Mucosa of stomach (tissue), 1 donor: ENCODE results near the gene RBM4B.

ENCODE experiments used
- H3K27me3 ChIP-seq: one replicate; pipeline ENCODE4 v1.7.0; 2013; ENCODE audit warnings: mild to moderate bottlenecking, low read length; ENCODE audit not compliant: control insufficient read depth, insufficient read depth
- H3K36me3 ChIP-seq: one replicate; pipeline ENCODE4 v1.7.0; 2013; ENCODE audit warnings: low read length; ENCODE audit not compliant: control insufficient read depth, insufficient read depth
- H3K4me1 ChIP-seq: one replicate; pipeline ENCODE4 v1.7.0; 2013; ENCODE audit warnings: mild to moderate bottlenecking, low read length; ENCODE audit not compliant: control insufficient read depth, insufficient read depth
- H3K4me3 ChIP-seq: one replicate; pipeline ENCODE4 v1.7.0; 2013; ENCODE audit warnings: low read length
- H3K9ac ChIP-seq: one replicate; pipeline ENCODE4 v1.7.0; 2013; ENCODE audit warnings: mild to moderate bottlenecking, low read length, moderate library complexity
- H3K9me3 ChIP-seq: one replicate; pipeline ENCODE4 v1.7.0; 2013; ENCODE audit warnings: mild to moderate bottlenecking, low read length, moderate library complexity; ENCODE audit not compliant: control insufficient read depth
- donor health status: Pancreatic carcinoma.

The RBM4B gene

GRCh38 chr11:66691311-66691980 lies 13.8 kb upstream of the RBM4B start:
- Histone ChIP-seq H3K9me3 (no peaks in the 10 kb centered on the region), H3K36me3 (no peaks in the 10 kb centered on the region), H3K27me3 (no peaks in the 10 kb centered on the region), H3K4me1 (no peaks in the 10 kb centered on the region), H3K4me3 (no peak overlapping the region), H3K9ac (no peak overlapping the region)

GRCh38 chr11:66689661-66690590 lies 12.2 kb upstream of the RBM4B start:
- Histone ChIP-seq H3K4me3 (no peak overlapping the region), H3K27me3 (no peaks in the 10 kb centered on the region), H3K36me3 (no peaks in the 10 kb centered on the region), H3K4me1 (no peaks in the 10 kb centered on the region), H3K9ac (no peak overlapping the region), H3K9me3 (no peaks in the 10 kb centered on the region)

GRCh38 chr11:66688561-66689534 lies 11.2 kb upstream of the RBM4B start:
- Histone ChIP-seq H3K4me1 (no peaks in the 10 kb centered on the region), H3K9me3 (no peaks in the 10 kb centered on the region), H3K36me3 (no peaks in the 10 kb centered on the region), H3K9ac (no peak overlapping the region), H3K27me3 (no peaks in the 10 kb centered on the region), H3K4me3 (no peak overlapping the region)

- H3K27me3 ChIP-seq = no peaks in the 10 kb centered on the region
- H3K9me3 ChIP-seq = no peaks in the 10 kb centered on the region
- no peaks in the 10 kb centered on the region for H3K4me1 ChIP-seq
- no peak overlapping the region for H3K9ac ChIP-seq
- H3K36me3 ChIP-seq = no peaks in the 10 kb centered on the region
- H3K4me3 ChIP-seq = no peak overlapping the region
Measured at GRCh38 chr11:66687831-66688281, 10.2 kb upstream of the RBM4B start.

GRCh38 chr11:66686801-66687750 lies 9.4 kb upstream of the RBM4B start:
- no peak overlapping the region for H3K4me3 ChIP-seq
- no peak overlapping the region for H3K9ac ChIP-seq
- H3K36me3 ChIP-seq = no peaks in the 10 kb centered on the region
- no peaks in the 10 kb centered on the region for H3K27me3 ChIP-seq
- no peaks in the 10 kb centered on the region for H3K9me3 ChIP-seq
- no peaks in the 10 kb centered on the region for H3K4me1 ChIP-seq

DNA sequence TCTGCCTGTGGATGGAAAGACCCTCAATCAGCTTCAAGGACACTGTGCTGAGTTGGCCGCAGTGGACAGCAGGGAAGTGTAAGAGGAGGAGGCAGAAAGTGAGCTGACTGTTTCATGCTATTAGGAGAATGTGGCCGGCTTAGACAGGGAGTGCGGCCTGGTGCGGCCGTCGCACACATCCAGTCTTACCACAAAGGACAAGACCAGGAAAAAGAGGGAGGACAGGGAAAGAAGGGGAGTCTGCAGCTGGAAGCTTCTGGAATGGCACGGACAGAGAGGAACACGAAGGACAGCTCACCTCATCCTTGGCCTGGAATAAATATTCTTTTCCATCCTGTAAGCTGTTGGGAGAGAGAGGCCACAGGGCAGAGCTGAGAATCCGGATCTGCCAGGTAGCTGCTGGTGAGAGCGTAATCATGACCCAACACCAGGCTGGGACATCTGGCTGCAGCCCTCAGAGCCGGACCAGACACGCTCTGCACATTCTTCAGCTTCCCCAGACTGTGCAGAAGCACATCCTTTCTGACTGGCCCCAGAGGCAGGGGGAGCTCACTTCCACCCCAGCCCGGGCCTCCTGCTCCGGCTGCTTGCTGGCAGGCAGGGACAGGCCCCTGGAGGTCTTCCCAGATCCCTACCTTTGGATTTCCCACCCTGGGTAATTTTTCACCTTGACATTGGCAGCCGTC lies 8.6 kb upstream of the RBM4B start:
- Histone ChIP-seq H3K4me1 (no peaks in the 10 kb centered on the region), H3K27me3 (no peaks in the 10 kb centered on the region), H3K4me3 (no peak overlapping the region), H3K36me3 (no peaks in the 10 kb centered on the region), H3K9me3 (no peaks in the 10 kb centered on the region), H3K9ac (no peak overlapping the region)

DNA sequence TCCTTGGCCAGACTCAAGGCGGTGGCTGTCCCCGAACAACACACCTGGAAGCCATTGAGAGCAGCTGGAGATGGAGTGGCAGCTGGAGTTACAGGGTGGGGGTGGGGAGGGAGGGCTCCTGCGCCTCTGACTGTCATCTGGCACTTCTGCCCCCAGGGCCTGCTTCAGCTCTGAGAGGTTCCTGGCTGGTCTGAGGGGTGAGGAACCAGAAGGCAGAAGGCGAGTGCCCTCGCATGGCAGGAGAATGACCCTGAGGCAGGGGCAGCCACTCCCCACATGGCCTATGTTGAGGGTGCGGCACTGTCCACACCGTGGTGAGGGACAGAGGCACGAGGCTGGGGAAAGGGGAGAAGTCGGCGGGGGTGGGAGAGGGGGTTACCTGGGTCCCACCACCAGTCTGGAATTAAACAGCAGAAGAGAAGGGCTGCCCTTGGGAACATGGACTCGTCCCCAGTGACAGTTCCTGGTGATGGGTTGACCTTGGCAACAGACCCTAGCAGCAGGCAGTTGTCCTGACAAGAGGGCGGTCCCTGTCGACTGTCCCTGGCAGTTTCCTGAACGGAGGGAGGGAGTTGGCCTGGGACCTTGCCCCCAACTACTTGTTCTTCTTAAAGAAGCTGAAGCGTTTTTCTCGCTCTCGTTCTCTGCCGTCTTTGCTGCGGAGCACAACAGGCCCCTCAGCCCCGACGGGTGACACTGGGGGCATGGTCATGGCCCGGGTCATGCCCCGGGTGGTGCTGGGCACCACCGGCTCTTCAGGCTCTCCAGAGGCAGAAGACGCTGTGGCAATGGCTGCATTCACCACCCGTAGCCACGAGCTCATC lies 7.8 kb upstream of the RBM4B start:
- Histone ChIP-seq H3K9me3 (no peaks in the 10 kb centered on the region), H3K4me3 (no peak overlapping the region), H3K27me3 (no peaks in the 10 kb centered on the region), H3K4me1 (no peaks in the 10 kb centered on the region), H3K9ac (no peak overlapping the region), H3K36me3 (no peaks in the 10 kb centered on the region)

DNA sequence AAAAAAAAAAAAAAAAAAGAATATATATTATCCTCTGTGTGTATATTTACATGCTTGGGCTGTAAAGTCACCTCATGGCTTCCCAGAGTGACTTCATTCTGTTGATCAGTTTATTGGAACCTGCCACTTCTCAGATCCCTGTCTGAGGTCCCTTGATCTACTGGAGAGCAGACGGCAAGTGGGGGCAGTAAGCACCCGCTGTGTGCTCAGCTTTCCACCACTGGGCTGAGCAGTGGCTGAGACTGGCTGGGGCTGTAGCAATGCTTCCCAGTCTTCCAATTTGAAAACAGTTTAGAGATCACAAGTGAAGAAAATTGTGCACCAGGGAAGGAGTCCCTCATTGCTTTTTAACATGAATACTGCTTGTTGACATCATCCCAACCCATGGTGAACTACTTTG lies 6.9 kb upstream of the RBM4B start:
- Histone ChIP-seq H3K9ac (no peak overlapping the region), H3K27me3 (no peaks in the 10 kb centered on the region), H3K9me3 (no peaks in the 10 kb centered on the region), H3K4me3 (no peak overlapping the region), H3K36me3 (no peaks in the 10 kb centered on the region), H3K4me1 (no peaks in the 10 kb centered on the region)

DNA sequence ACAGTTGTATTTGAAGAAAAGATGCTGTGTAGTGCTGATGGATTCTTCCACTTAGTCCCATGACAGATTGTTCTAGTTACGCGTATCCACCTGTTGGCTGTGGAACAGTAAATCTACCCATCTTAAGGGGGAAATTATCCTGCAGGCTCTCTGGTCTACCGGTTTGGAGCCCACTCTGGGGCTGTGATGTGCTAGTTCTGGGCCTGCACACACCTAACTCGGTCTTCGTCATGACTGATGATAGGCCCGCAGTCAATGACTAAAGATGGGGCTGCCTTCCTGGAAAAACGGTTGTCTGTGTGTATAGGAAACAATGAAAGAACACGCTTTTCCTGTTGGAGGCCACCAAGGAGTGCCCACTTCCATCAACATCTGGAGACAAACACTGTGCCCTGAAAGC lies 6.2 kb upstream of the RBM4B start:
- Histone ChIP-seq H3K36me3 (no peaks in the 10 kb centered on the region), H3K9ac (no peak overlapping the region), H3K4me1 (peaks cover under 1% of the 10 kb centered on the region), H3K27me3 (no peaks in the 10 kb centered on the region), H3K4me3 (no peak overlapping the region), H3K9me3 (no peaks in the 10 kb centered on the region)

DNA sequence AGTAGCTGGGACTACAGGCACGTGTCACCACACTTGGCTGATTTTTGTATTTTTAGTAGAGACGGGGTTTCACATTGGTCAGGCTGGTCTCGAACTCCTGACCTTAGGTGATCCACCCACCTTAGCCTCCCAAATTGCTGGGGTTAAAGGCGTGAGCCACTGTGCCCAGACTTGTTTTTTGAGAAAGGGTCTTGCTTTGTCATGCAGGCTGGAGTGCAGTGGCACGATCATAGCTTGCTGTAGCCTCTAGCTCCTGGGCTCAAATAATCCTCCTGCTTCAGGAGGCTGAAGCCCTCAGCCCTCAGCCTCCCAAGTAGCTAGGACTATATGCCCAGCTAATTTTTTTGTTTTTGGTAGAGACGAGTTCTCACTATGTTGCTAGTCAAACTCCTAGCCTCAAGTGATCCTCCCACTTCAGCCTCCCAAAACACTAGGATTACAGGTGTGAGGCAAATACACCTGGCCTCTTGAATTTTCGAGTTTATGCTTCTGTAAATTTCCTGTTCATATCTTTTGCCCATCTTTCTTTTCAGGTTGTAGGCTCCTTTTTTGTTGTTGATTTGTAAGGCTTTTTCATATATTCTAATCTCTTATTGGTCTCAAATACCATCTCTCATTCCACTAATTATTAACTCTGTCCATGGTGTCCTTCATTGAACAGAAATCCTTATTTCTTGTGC lies 3.4 kb upstream of the RBM4B start:
- H3K36me3 ChIP-seq = no peaks in the 10 kb centered on the region
- no peaks in the 10 kb centered on the region for H3K9me3 ChIP-seq
- H3K4me3 ChIP-seq = no peak overlapping the region
- peaks cover 13% of the 10 kb centered on the region for H3K4me1 ChIP-seq
- no peak overlapping the region for H3K9ac ChIP-seq
- no peaks in the 10 kb centered on the region for H3K27me3 ChIP-seq
